Left renal cortex interstitium (tissue), 4 donors: ENCODE results near the gene SLCO4A1. TPM values are rescaled to one million over a fixed set of nuclear protein-coding genes. Genes with fewer than 3 reads are reported as not detected.

Experiments used
- DNase-seq, 4 donors: peaks; one replicate each; pipeline ENCODE4 v3.0.0-alpha.2; 2013; ENCODE audit warnings: low read depth in 4 of 4, low spot score in 2 of 4, missing footprints in 1 of 4
- polyA plus RNA-seq, 4 donors: library from polyadenylated mRNA; unstranded; fragments of 120-200 nt; gene quantifications; one replicate each; pipeline ENCODE4 v1.2.1, GENCODE V29; 2013; ENCODE audit not compliant: insufficient read length in 4 of 4

The SLCO4A1 gene
- polyA plus RNA-seq, 4 donors: 1.8 to 9.1 (median 3.4) TPM

GRCh38 chr20:62635232-62635631 is 7.1 kb upstream of the SLCO4A1 start:
- DNase-seq: no peak

- DNase-seq: no peak
These were observed 6.5 kb upstream of the SLCO4A1 start for GRCh38 chr20:62635852-62636251.

- no peak for DNase-seq
These were observed 5.9 kb upstream of the SLCO4A1 start for GRCh38 chr20:62636446-62636845.

- DNase-seq: no peak
These were observed 5.2 kb upstream of the SLCO4A1 start for GRCh38 chr20:62637110-62637509.

- no peak for DNase-seq
These were observed 4.7 kb upstream of the SLCO4A1 start for GRCh38 chr20:62637521-62638054.

GRCh38 chr20:62638055-62638570 is 4.2 kb upstream of the SLCO4A1 start:
- DNase-seq: no peak

GRCh38 chr20:62638679-62639406 is 3.5 kb upstream of the SLCO4A1 start:
- no peak for DNase-seq

GRCh38 chr20:62639765-62640164 is 2.5 kb upstream of the SLCO4A1 start:
- DNase-seq: no peak

- no peak for DNase-seq
These were observed 1.4 kb upstream of the SLCO4A1 start for GRCh38 chr20:62640870-62641269.

GRCh38 chr20:62641321-62642050 is 817 bp upstream of the SLCO4A1 start:
- DNase-seq: no peak

- DNase-seq: no peak
These were observed 590 bp downstream of the SLCO4A1 start for GRCh38 chr20:62642666-62643520.

GRCh38 chr20:62643521-62644043 is 1.3 kb downstream of the SLCO4A1 start:
- DNase-seq: no peak

- DNase-seq: no peak
These were observed 1.9 kb downstream of the SLCO4A1 start for GRCh38 chr20:62644044-62644795.

GRCh38 chr20:62644802-62645496 is 2.6 kb downstream of the SLCO4A1 start:
- DNase-seq: no peak

GRCh38 chr20:62645613-62646012 is 3.3 kb downstream of the SLCO4A1 start:
- DNase-seq: no peak

GRCh38 chr20:62646851-62647520 is 4.7 kb downstream of the SLCO4A1 start:
- no peak for DNase-seq

GRCh38 chr20:62647521-62648317 is 5.4 kb downstream of the SLCO4A1 start:
- no peak for DNase-seq
